WTC11 (cell line): ENCODE measurements around the gene DCUN1D3. TPM values are rescaled to one million over a fixed set of nuclear protein-coding genes. Genes with fewer than 3 reads are reported as not detected.

Experiments
- ATAC-seq: fragments of 200-7000 bp; cut with Tn5 transposase; 2 replicates; pipeline ENCODE4 v1.10.0; 2021; ENCODE audit warnings: mild to moderate bottlenecking, moderate library complexity
- CTCF ChIA-PET: fragments of 300-600 bp; sonication (Branson Sonifier 250); formaldehyde crosslinking; loops from one replicate; lab custom pipeline; 2021; ENCODE audit warnings: antibody characterized with exemption; lab: Charles Lee
- POLR2A ChIA-PET: fragments of 350-600 bp; sonication (Branson Sonifier 250); formaldehyde crosslinking; loops from one replicate; lab custom pipeline; 2021; ENCODE audit warnings: antibody characterized with exemption; lab: Charles Lee
- DNase-seq: peaks from one replicate; pipeline ENCODE4 v3.0.0; 2021; ENCODE audit warnings: low spot score
- H3K27ac Mint-ChIP-seq: 2 replicates; pipeline ENCODE4 v1.8.0; 2021; ENCODE audit warnings: mixed read lengths
- H3K27me3 Mint-ChIP-seq: 2 replicates; pipeline ENCODE4 v1.8.0; 2021; ENCODE audit warnings: low read depth, mild to moderate bottlenecking, moderate library complexity, mixed read lengths
- H3K36me3 Mint-ChIP-seq: 2 replicates; pipeline ENCODE4 v1.8.0; 2021; ENCODE audit warnings: mixed read lengths
- H3K4me1 Mint-ChIP-seq: 2 replicates; pipeline ENCODE4 v1.8.0; 2022; ENCODE audit warnings: mixed read lengths
- H3K4me3 Mint-ChIP-seq: 2 replicates; pipeline ENCODE4 v1.8.0; 2021; ENCODE audit warnings: mild to moderate bottlenecking, moderate library complexity, mixed read lengths
- H3K9me3 Mint-ChIP-seq: 2 replicates; pipeline ENCODE4 v1.8.0; 2021; ENCODE audit warnings: mixed read lengths
- ARID4B ChIP-seq: sonication (generic); formaldehyde crosslinking; IDR thresholded peaks from 2 replicates; pipeline ENCODE4 v1.8.0; 2023; ENCODE audit warnings: missing genetic modification reagents, mild to moderate bottlenecking, borderline replicate concordance
- E2F4 ChIP-seq: sonication (generic); formaldehyde crosslinking; IDR thresholded peaks from 2 replicates; pipeline ENCODE4 v1.8.1; 2022; ENCODE audit warnings: low read depth, mild to moderate bottlenecking, moderate library complexity, missing genetic modification reagents, borderline replicate concordance
- ELF4 ChIP-seq: sonication (generic); formaldehyde crosslinking; IDR thresholded peaks from 2 replicates; pipeline ENCODE4 v1.8.1; 2022; ENCODE audit warnings: low read depth, mild to moderate bottlenecking, moderate library complexity, missing genetic modification reagents
- ESRRA ChIP-seq: sonication (generic); formaldehyde crosslinking; IDR thresholded peaks from 2 replicates; pipeline ENCODE4 v1.8.1; 2022; ENCODE audit warnings: mild to moderate bottlenecking, missing genetic modification reagents, borderline replicate concordance
- FOXK1 ChIP-seq: sonication (generic); formaldehyde crosslinking; IDR thresholded peaks from 2 replicates; pipeline ENCODE4 v1.8.0; 2022; ENCODE audit warnings: mild to moderate bottlenecking, moderate library complexity, missing genetic modification reagents
- IRF2 ChIP-seq: sonication (generic); formaldehyde crosslinking; IDR thresholded peaks from 2 replicates; pipeline ENCODE4 v1.8.0; 2022; ENCODE audit warnings: low read depth, missing genetic modification reagents, borderline replicate concordance
- MYBL2 ChIP-seq: sonication (generic); formaldehyde crosslinking; IDR thresholded peaks from 2 replicates; pipeline ENCODE4 v1.8.1; 2023; ENCODE audit warnings: mild to moderate bottlenecking, moderate library complexity, missing genetic modification reagents
- SOX15 ChIP-seq: fragments of 250-450 bp; sonication (Bioruptor Pico); IDR thresholded peaks from 2 replicates; pipeline ENCODE4 v1.9.0; 2021; ENCODE audit warnings: mild to moderate bottlenecking
- TCF7 ChIP-seq: sonication (generic); formaldehyde crosslinking; IDR thresholded peaks from 2 replicates; pipeline ENCODE4 v1.8.0; 2022; ENCODE audit warnings: mild to moderate bottlenecking, low read depth, missing genetic modification reagents, moderate library complexity
- TEAD1 ChIP-seq: sonication (generic); formaldehyde crosslinking; IDR thresholded peaks from 2 replicates; pipeline ENCODE4 v1.8.0; 2022; ENCODE audit warnings: mild to moderate bottlenecking, missing genetic modification reagents
- TP53 ChIP-seq: sonication (generic); formaldehyde crosslinking; IDR thresholded peaks from 2 replicates; pipeline ENCODE4 v1.8.1; 2023; ENCODE audit warnings: mild to moderate bottlenecking, missing genetic modification reagents
- USF2 ChIP-seq: sonication (generic); formaldehyde crosslinking; IDR thresholded peaks from 2 replicates; pipeline ENCODE4 v1.8.1; 2023; ENCODE audit warnings: mild to moderate bottlenecking, missing genetic modification reagents, moderate library complexity
- ZNF138 ChIP-seq: sonication (generic); formaldehyde crosslinking; conservative IDR thresholded peaks from 2 replicates; pipeline ENCODE4 v1.8.1; 2022; ENCODE audit warnings: mild to moderate bottlenecking, moderate library complexity, missing genetic modification reagents
- ZNF232 ChIP-seq: sonication (generic); formaldehyde crosslinking; IDR thresholded peaks from 2 replicates; pipeline ENCODE4 v1.8.0; 2022; ENCODE audit warnings: mild to moderate bottlenecking, missing genetic modification reagents
- ZNF317 ChIP-seq: sonication (generic); formaldehyde crosslinking; IDR thresholded peaks from 2 replicates; pipeline ENCODE4 v1.8.1; 2023; ENCODE audit warnings: low read depth, mild to moderate bottlenecking, moderate library complexity, missing genetic modification reagents, borderline replicate concordance
- ZNF396 ChIP-seq: fragments of 250-450 bp; sonication (Bioruptor Pico); IDR thresholded peaks from 2 replicates; pipeline ENCODE4 v1.8.0; 2021; ENCODE audit warnings: mild to moderate bottlenecking, moderate library complexity, borderline replicate concordance
- ZNF425 ChIP-seq: fragments of 250-450 bp; sonication (Bioruptor Pico); conservative IDR thresholded peaks from 2 replicates; pipeline ENCODE4 v1.9.0; 2021; ENCODE audit warnings: mild to moderate bottlenecking
- total RNA-seq: library from RNA; stranded (reverse); gene quantifications from 3 replicates; pipeline ENCODE4 v1.2.3, GENCODE V29; 2021
- TF ChIP-seq, protein P1 (sequence below): sonication (generic); formaldehyde crosslinking; IDR thresholded peaks from 2 replicates; pipeline ENCODE4 v1.8.0; 2023; ENCODE audit warnings: mild to moderate bottlenecking, missing genetic modification reagents
- TF ChIP-seq, protein P2 (sequence below): sonication (generic); formaldehyde crosslinking; IDR thresholded peaks from 2 replicates; pipeline ENCODE4 v1.8.1; 2023; ENCODE audit warnings: mild to moderate bottlenecking, moderate library complexity, missing genetic modification reagents
- TF ChIP-seq, protein P3 (sequence below): sonication (generic); formaldehyde crosslinking; IDR thresholded peaks from 2 replicates; pipeline ENCODE4 v1.8.1; 2022; ENCODE audit warnings: mild to moderate bottlenecking, moderate library complexity, missing genetic modification reagents

Gene DCUN1D3
- total RNA-seq, 1 experiment from 2014 or later: 14.7 TPM

DNA sequence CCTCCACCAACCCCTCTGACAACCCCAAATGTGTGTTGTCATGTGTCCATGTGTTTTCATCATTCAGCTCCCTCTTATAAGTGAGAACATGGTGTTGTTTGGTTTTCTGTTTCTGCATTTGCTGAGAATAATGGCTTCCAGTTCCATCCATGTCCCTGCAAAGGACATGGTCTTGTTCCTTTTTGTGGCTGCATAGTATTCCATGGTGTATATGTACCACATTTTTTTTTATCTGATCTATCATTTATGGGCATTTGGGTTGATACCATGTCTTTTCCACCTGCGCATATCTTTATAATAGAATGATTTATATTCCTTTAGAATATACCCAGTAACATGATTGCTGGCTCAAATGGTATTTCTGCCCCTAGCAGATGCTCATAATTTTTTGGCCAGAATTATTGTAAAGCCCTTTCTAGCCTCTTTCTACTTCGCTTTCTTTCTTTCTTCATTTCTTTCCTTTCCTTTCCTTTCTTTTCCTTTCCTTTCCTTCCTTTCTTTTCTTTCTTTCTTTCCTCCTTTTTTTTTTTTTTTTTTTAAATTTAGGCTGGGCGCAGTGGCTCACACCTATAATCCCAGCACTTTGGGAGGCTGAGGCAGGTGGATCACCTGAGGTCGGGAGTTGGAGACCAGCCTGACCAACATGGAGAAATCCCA lies 81.1 kb downstream of the DCUN1D3 start:
- Mint-ChIP-seq H3K27ac (no peak overlapping the region), H3K4me1 (no peaks in the 10 kb centered on the region), H3K36me3 (peaks cover 16% of the 10 kb centered on the region), H3K9me3 (peaks cover 3% of the 10 kb centered on the region; the same call in 1 of the 2 replicates), H3K4me3 (no peak overlapping the region), H3K27me3 (no peaks in the 10 kb centered on the region)
- POLR2A ChIA-PET: no interaction called here
- ATAC-seq: no peak
- TF ChIP-seq ELF4 (CRISPR knock-in tag): no peak
- no peak for TF ChIP-seq TCF7 (CRISPR knock-in tag)
- TF ChIP-seq, protein P1, sequence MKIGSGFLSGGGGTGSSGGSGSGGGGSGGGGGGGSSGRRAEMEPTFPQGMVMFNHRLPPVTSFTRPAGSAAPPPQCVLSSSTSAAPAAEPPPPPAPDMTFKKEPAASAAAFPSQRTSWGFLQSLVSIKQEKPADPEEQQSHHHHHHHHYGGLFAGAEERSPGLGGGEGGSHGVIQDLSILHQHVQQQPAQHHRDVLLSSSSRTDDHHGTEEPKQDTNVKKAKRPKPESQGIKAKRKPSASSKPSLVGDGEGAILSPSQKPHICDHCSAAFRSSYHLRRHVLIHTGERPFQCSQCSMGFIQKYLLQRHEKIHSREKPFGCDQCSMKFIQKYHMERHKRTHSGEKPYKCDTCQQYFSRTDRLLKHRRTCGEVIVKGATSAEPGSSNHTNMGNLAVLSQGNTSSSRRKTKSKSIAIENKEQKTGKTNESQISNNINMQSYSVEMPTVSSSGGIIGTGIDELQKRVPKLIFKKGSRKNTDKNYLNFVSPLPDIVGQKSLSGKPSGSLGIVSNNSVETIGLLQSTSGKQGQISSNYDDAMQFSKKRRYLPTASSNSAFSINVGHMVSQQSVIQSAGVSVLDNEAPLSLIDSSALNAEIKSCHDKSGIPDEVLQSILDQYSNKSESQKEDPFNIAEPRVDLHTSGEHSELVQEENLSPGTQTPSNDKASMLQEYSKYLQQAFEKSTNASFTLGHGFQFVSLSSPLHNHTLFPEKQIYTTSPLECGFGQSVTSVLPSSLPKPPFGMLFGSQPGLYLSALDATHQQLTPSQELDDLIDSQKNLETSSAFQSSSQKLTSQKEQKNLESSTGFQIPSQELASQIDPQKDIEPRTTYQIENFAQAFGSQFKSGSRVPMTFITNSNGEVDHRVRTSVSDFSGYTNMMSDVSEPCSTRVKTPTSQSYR (CRISPR knock-in tag): no peak
- TF ChIP-seq IRF2 (CRISPR knock-in tag): no peak
- CTCF ChIA-PET: no interaction called here
- DNase-seq: no peak

GRCh38 chr16:20814784-20815183 lies 85.4 kb downstream of the DCUN1D3 start:
- Mint-ChIP-seq H3K4me1 (no peaks in the 10 kb centered on the region), H3K27me3 (no peaks in the 10 kb centered on the region), H3K27ac (no peak overlapping the region), H3K4me3 (no peak overlapping the region), H3K9me3 (peaks cover 3% of the 10 kb centered on the region; the same call in 1 of the 2 replicates), H3K36me3 (peaks cover 8% of the 10 kb centered on the region)
- ATAC-seq: no peak
- POLR2A ChIA-PET: no interaction called here
- CTCF ChIA-PET: no interaction called here
- no peak for DNase-seq
- TF ChIP-seq E2F4 (CRISPR knock-in tag) (no peak), ZNF425 (CRISPR knock-in tag) (no peak), TP53 (CRISPR knock-in tag) (no peak), MYBL2 (CRISPR knock-in tag) (no peak), ARID4B (CRISPR knock-in tag) (no peak), FOXK1 (CRISPR knock-in tag) (no peak), ZNF396 (CRISPR knock-in tag) (no peak), ZNF317 (CRISPR knock-in tag) (no peak), SOX15 (CRISPR knock-in tag) (no peak), USF2 (CRISPR knock-in tag) (no peak), ZNF138 (CRISPR knock-in tag) (no peak), ZNF232 (no peak), ESRRA (CRISPR knock-in tag) (no peak), TEAD1 (CRISPR knock-in tag) (no peak)
- TF ChIP-seq, protein P2, sequence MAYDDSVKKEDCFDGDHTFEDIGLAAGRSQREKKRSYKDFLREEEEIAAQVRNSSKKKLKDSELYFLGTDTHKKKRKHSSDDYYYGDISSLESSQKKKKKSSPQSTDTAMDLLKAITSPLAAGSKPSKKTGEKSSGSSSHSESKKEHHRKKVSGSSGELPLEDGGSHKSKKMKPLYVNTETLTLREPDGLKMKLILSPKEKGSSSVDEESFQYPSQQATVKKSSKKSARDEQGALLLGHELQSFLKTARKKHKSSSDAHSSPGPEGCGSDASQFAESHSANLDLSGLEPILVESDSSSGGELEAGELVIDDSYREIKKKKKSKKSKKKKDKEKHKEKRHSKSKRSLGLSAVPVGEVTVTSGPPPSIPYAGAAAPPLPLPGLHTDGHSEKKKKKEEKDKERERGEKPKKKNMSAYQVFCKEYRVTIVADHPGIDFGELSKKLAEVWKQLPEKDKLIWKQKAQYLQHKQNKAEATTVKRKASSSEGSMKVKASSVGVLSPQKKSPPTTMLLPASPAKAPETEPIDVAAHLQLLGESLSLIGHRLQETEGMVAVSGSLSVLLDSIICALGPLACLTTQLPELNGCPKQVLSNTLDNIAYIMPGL (CRISPR knock-in tag): no peak
- TF ChIP-seq, protein P3, sequence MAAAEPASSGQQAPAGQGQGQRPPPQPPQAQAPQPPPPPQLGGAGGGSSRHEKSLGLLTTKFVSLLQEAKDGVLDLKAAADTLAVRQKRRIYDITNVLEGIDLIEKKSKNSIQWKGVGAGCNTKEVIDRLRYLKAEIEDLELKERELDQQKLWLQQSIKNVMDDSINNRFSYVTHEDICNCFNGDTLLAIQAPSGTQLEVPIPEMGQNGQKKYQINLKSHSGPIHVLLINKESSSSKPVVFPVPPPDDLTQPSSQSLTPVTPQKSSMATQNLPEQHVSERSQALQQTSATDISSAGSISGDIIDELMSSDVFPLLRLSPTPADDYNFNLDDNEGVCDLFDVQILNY (CRISPR knock-in tag): no peak
